Adipocyte (in vitro differentiated cells): Measurements from ENCODE around the gene TKFC.

Source experiments
- DNase-seq: peaks from one replicate; pipeline ENCODE4 v3.0.0-alpha.2; 2015; ENCODE audit warnings: low read depth
- H3K27me3 ChIP-seq: replicated peaks from 2 replicates; pipeline ENCODE4 v1.7.0; 2013; ENCODE audit warnings: mild to moderate bottlenecking, low read length, moderate library complexity; ENCODE audit not compliant: control insufficient read depth, insufficient read depth
- H3K36me3 ChIP-seq: 2 replicates; pipeline ENCODE4 v1.7.0; 2013; ENCODE audit warnings: low read length, mild to moderate bottlenecking, moderate library complexity; ENCODE audit not compliant: control insufficient read depth, insufficient read depth, severe bottlenecking
- H3K4me1 ChIP-seq: 2 replicates; pipeline ENCODE4 v1.7.0; 2013; ENCODE audit warnings: mild to moderate bottlenecking, low read length, moderate library complexity; ENCODE audit not compliant: control insufficient read depth, insufficient read depth
- H3K4me3 ChIP-seq: 2 replicates; pipeline ENCODE4 v1.7.0; 2013; ENCODE audit warnings: mild to moderate bottlenecking, low read length, moderate library complexity
- H3K9ac ChIP-seq: 2 replicates; pipeline ENCODE4 v1.7.0; 2013; ENCODE audit warnings: mild to moderate bottlenecking, low read length, moderate library complexity
- H3K9me3 ChIP-seq: 2 replicates; pipeline ENCODE4 v1.7.0; 2013; ENCODE audit warnings: mild to moderate bottlenecking, low read length, moderate library complexity; ENCODE audit not compliant: control insufficient read depth

Gene TKFC

DNA sequence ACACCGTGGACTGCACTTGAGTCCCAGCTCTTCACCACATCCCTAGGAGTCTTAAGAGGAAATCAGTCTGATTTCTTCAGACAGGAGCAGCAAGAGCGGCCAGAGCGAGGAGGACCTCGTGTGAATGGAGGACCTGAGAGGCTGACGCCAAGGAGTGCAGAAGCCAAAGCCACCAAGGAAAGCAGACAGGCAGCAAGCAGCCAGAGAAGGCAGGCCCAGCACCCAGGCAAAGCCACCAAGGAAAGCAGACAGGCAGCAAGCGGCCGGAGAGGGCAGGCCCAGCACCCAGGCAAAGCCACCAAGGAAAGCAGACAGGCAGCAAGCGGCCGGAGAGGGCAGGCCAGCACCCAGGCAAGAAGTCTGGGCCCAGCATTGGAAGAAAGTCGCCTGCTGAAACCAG, 16.9 kb downstream of the TKFC start:
- peaks cover 12% of the 10 kb centered on the region for H3K4me1 ChIP-seq
- no peak for DNase-seq
- no peaks in the 10 kb centered on the region for H3K9me3 ChIP-seq
- peaks cover 49% of the 10 kb centered on the region for H3K36me3 ChIP-seq
- no peaks in the 10 kb centered on the region for H3K27me3 ChIP-seq
- no peak overlapping the region for H3K9ac ChIP-seq
- H3K4me3 ChIP-seq: no peak overlapping the region

DNA sequence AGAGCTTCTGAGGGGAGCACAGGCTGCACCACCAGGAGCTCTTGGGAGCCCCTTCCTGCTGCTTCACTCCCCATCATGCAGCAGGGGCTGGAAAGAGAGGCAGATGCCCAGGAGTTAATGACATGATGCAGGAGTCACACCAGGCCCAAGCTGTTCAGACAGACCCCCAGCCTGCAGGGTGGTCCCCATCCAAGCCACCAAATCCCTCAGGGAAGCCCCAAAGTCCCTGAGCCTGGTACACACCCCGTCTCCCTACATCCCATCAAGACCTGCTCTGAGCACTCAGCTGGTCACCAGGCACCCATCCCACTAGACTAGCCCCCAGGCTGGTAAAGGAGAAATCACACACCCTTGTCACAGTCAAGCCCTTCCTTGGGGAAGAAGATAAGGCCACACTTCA, 17.3 kb downstream of the TKFC start:
- no peak overlapping the region for H3K9ac ChIP-seq
- DNase-seq: no peak
- peaks cover 12% of the 10 kb centered on the region for H3K4me1 ChIP-seq
- no peak overlapping the region for H3K4me3 ChIP-seq
- H3K36me3 ChIP-seq: peaks cover 49% of the 10 kb centered on the region
- H3K27me3 ChIP-seq: no peaks in the 10 kb centered on the region
- H3K9me3 ChIP-seq: no peaks in the 10 kb centered on the region

DNA sequence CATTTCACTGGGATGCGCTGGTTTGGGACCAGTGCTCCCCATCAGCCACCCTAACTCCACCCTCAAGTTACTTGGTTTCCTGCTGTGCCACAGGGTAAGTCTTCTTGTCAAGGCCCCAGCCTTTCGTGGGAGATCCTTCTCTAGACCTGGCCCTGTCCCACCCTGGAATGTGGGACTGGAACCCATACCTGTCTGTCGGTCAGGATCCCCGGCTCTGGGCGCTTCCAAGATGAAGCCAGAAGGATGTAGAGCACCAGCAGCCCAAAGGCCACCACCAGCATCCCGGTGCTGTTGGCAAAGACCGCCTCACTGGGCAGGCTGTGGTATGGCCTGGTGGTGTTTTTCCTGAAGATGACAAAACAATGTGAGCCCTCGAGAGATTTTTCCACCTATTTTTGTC, 17.8 kb downstream of the TKFC start:
- H3K4me3 ChIP-seq: no peak overlapping the region
- H3K27me3 ChIP-seq: no peaks in the 10 kb centered on the region
- peaks cover 49% of the 10 kb centered on the region for H3K36me3 ChIP-seq
- H3K9me3 ChIP-seq: no peaks in the 10 kb centered on the region
- no peak for DNase-seq
- no peak overlapping the region for H3K9ac ChIP-seq
- H3K4me1 ChIP-seq: peaks cover 12% of the 10 kb centered on the region

DNA sequence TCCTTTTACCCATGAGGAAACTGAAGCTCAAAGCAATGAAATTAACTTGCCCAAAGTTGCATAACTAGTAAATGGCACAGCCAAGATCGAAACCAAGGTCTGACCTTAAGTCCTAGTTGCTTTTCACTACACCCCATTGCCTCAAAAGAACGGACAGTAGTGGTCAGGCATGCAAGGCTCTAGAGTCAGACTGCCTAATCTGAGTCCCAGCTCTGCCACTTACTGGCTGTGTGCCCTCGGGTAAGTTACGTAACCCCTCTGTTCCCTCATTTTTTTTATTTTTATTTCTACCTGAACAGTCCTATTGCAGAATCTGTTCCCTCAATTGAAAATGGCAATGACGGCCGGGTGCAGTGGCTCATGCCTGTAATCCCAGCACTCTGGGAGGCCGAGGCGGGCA, 19.0 kb downstream of the TKFC start:
- no peaks in the 10 kb centered on the region for H3K9me3 ChIP-seq
- no peak for DNase-seq
- no peaks in the 10 kb centered on the region for H3K27me3 ChIP-seq
- peaks cover 12% of the 10 kb centered on the region for H3K4me1 ChIP-seq
- no peak overlapping the region for H3K9ac ChIP-seq
- no peak overlapping the region for H3K4me3 ChIP-seq
- H3K36me3 ChIP-seq: peaks cover 49% of the 10 kb centered on the region

DNA sequence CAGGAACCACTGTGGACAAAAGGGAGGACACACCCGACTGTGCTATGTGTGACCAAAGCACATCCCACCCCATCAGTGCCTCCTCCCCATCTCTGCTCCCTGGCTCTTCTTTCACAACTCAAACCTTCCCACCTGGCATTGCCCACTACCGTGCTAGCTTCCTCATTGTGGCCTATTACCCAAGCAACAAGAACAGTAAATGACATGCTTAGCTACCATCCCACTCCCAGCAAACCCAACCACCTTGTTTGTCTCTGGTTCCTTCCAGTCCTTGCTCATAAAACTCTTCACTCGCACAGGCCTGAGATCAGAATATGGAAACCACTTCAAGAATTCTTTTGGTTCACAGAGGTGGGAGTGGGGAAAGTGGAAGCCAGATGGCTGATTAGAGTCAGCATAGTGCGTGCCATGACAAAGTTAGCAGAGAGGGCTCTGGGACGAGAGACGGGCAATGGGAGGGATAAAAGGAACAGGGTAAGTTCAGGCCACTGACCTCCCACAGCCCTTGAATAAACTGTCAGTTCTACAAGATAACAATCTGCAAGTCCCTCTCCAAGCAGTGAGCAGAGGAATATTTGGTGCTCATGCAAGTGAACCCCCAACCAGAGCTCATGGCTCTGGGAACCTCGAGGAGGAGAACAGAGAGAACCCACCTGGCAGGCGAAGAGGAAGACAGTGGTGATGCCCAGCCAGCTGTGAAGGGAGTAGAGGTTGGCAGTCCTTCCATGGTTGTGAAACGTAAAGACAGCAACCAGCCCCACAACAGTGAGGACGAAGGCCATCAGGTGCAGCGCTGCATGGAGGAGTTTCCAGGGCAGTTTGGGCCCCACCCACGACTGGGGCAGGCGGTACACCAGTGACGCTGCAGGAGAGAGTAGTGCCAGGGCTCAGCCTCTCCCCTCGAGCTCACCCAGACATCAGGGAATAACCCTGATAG, 20.4 kb downstream of the TKFC start:
- H3K36me3 ChIP-seq: peaks cover 51% of the 10 kb centered on the region
- no peaks in the 10 kb centered on the region for H3K9me3 ChIP-seq
- no peak for DNase-seq
- H3K4me1 ChIP-seq: peaks cover 12% of the 10 kb centered on the region
- no peak overlapping the region for H3K9ac ChIP-seq
- no peak overlapping the region for H3K4me3 ChIP-seq
- no peaks in the 10 kb centered on the region for H3K27me3 ChIP-seq

DNA sequence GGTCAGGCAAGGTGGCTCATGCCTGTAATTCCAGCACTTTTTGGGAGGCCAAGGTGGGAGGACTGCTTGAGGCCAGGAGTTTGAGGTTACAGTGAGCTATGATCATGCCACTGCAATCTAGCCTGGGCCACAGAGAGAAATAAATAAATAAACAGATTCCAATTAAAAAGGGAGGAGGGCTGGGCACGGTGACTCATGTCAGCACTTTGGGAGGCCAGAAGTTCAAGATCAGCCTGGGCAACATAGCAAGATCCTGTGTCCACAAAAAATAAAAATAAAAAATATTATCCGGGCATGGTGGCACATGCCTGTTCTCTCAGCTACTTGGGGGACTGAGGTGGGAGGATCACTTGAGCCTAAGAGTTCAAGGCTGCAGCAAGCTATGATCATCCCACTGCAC, 21.2 kb downstream of the TKFC start:
- no peak for DNase-seq
- H3K9me3 ChIP-seq: no peaks in the 10 kb centered on the region
- no peak overlapping the region for H3K9ac ChIP-seq
- H3K36me3 ChIP-seq: peaks cover 43% of the 10 kb centered on the region
- no peak overlapping the region for H3K4me3 ChIP-seq
- no peaks in the 10 kb centered on the region for H3K27me3 ChIP-seq
- H3K4me1 ChIP-seq: peaks cover 12% of the 10 kb centered on the region

DNA sequence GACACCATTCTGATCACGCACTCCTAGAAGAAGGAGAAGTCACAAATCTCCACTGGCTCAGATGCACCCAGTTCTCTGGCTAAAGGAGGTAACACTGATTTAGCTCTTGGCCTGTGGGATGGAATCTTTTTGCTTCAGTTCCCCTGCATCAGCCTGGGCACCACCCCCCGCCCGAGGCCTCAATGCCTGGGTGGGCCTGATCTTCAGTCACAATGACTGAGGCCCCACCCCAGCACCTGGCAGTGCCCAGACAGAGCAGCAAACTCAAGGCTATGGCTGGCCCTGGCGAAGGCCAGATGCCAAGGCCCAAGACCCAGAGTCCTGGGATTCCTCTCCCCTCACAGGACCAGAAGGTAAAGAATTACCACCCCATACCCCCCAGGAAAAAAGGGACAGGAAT, 23.7 kb downstream of the TKFC start:
- H3K9me3 ChIP-seq: no peaks in the 10 kb centered on the region
- no peak overlapping the region for H3K9ac ChIP-seq
- no peaks in the 10 kb centered on the region for H3K27me3 ChIP-seq
- H3K4me1 ChIP-seq: peaks cover 22% of the 10 kb centered on the region
- no peak for DNase-seq
- H3K36me3 ChIP-seq: peaks cover 26% of the 10 kb centered on the region
- H3K4me3 ChIP-seq: no peak overlapping the region

DNA sequence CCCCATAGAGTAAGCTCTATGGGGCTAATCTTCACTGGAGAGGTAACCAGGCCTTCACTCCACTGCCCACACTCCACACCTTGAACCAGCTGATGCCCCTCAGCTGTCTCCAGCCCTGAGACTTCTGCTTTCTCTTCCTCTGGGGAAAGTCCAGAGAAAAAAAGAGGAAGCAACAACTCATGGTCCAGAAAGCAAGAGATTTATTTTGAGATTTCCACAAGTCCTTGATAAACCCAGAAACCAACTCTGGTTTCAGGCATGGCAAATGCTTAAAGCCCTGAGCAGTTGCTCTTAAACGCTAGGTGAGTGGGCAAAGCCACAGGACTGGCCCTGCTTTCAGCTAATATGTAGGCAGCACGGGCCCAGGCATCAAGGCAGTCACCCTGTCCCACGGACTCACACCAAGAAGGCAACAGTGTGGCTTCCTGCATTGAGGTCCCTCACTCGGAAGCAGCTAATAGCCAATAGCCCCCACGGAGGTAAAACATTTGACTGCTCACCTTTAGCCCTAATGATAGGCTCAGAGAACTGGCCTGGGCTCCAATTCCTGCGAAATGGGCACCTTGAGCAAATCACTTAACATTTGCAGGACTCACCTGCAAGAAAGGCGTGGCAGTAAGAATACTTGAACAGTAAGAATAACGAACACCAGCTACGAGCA, 24.3 kb downstream of the TKFC start:
- no peak for DNase-seq
- no peak overlapping the region for H3K9ac ChIP-seq
- no peaks in the 10 kb centered on the region for H3K9me3 ChIP-seq
- peaks cover 15% of the 10 kb centered on the region for H3K4me1 ChIP-seq
- H3K36me3 ChIP-seq: peaks cover 26% of the 10 kb centered on the region
- H3K4me3 ChIP-seq: no peak overlapping the region
- H3K27me3 ChIP-seq: no peaks in the 10 kb centered on the region

DNA sequence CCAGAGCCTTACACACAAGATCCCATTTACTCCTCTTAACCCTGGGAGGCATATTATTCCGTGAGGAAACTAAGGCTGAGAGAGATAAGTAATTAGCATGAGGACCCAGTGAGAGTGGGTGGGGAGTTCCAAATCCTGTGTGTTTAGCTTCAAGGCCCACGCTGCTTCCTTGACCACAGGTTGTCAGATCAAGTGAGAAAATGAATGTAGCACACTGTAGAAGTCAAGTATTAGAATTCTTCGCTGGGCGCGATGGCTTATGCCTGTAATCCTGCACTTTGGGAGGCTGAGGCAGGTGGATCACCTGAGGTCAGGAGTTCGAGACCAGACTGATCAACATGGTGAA, 24.8 kb downstream of the TKFC start:
- Histone ChIP-seq H3K9me3 (no peaks in the 10 kb centered on the region), H3K36me3 (peaks cover 22% of the 10 kb centered on the region), H3K4me3 (no peak overlapping the region), H3K27me3 (no peaks in the 10 kb centered on the region), H3K9ac (no peak overlapping the region), H3K4me1 (peaks cover 14% of the 10 kb centered on the region)
- DNase-seq: no peak

DNA sequence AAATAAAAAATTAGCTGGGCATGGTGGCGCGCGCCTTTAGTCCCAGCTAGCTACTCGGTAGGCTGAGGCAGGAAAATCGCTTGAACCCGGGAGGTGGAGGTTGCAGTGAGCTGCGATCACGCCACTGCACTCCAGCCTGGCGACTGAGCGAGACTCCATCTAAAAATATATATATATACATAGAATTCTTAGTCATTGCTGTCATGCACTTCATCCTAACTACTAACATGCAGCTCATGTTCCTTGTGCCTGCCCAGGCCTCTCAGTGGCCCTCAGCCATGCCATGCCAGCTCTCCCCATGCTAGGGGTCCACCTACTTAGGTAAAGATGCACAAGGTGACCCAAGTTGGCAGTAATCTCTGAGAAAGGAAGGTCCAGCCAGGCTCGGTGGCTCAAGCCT, 25.5 kb downstream of the TKFC start:
- Histone ChIP-seq H3K36me3 (peaks cover 15% of the 10 kb centered on the region), H3K4me1 (peaks cover 19% of the 10 kb centered on the region), H3K4me3 (no peak overlapping the region), H3K9me3 (no peaks in the 10 kb centered on the region), H3K9ac (no peak overlapping the region), H3K27me3 (no peaks in the 10 kb centered on the region)
- DNase-seq: no peak

DNA sequence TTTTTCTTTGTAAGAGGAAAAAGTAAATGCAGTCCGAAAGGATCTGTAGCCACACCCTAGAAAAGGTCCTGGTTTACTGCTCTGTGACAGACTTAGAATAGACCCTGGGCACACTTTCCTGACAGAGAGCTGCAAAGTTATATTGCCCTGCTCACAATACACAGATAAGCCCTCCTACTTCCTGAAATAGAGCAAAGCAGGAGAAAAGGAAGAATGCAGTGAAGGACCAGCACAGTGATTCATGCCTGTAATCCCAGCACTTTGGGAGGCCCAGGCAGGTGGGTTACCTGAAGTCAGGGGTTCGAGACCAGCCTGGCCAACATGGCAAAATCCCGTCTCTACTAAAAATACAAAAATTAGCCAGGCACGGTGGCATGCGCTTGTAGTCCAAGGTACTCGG, 26.5 kb downstream of the TKFC start:
- no peak for DNase-seq
- no peak overlapping the region for H3K4me3 ChIP-seq
- peaks cover 19% of the 10 kb centered on the region for H3K4me1 ChIP-seq
- H3K9ac ChIP-seq: no peak overlapping the region
- H3K27me3 ChIP-seq: no peaks in the 10 kb centered on the region
- H3K9me3 ChIP-seq: no peaks in the 10 kb centered on the region
- H3K36me3 ChIP-seq: peaks cover 16% of the 10 kb centered on the region
